ENCODE results near the gene WBP2. TPM values are rescaled to one million over a fixed set of nuclear protein-coding genes. Genes with fewer than 3 reads are reported as not detected.

WBP2 gene
- total RNA-seq, 1 experiment from 2014 or later, result 51.8 TPM

DNA sequence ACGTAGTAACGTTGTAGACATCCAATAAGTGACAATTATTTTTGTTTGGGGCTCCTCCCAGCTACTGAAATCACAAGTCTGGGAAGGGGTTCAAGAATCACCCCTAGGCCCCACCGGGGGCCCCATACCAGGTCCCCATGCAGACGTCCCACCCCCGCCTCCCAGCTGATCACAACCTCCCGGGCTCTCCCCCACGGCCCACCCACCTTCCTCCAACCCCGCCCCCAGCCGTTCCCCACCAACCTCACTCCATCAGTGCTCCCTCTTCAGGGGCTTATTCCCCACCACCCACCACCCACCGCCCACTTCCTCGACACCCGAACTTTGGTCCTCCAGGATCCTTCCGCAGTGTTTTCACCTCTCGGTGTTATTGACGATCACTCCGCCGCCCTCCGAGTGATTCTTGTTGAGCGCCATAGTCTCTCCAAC lies 240 bp downstream of the WBP2 start:
- H2AFZ ChIP-seq (ENCODE audit: low read length), result peak overlapping the region; percentile 51
- peak overlapping the region; percentile 69 for H3K27ac ChIP-seq (ENCODE audit: low read length)
- no peak for DNase-seq
- H3K9me2 ChIP-seq (replicated peaks; ENCODE audit: low read length), result no peaks in the 10 kb centered on the region
- no peaks in the 10 kb centered on the region for H3K9me3 ChIP-seq (ENCODE audit: low read length)
- BruUV-seq (replicated peaks), result no TSS peak
- peaks cover 24% of the 10 kb centered on the region for H3K79me2 ChIP-seq (ENCODE audit: low read length)
- peak overlapping the region; percentile 86 for H3K4me3 ChIP-seq (ENCODE audit: low read length)
- intact Hi-C loops (cut with micrococcal nuclease), result loop anchor here (1.0 to 2.0 kb wide), 4 partner anchors 10 to 70 kb away; partner anchors contain the start of genes TRIM65 and UNK
- peaks cover 28% of the 10 kb centered on the region for H3K4me1 ChIP-seq (ENCODE audit: insufficient read depth, low read length)
- peaks cover 10% of the 10 kb centered on the region; the same call in 1 of the 2 replicates for H3K36me3 ChIP-seq (ENCODE audit: low read depth, low read length)
- peak overlapping the region; percentile 66 for H3K9ac ChIP-seq (ENCODE audit: low read length)
- ChIA-PET CTCF (interaction anchor here (0.6 to 3.2 kb wide), 15 partner anchors 9 to 448 kb away, joined by 3 to 30 read pairs (median 4); partner anchors contain the start of genes TRIM47 and TRIM65), POLR2A (ENCODE audit: unreplicated experiment) (interaction anchor here (0.5 to 2.3 kb wide), 16 partner anchors 10 to 475 kb away, joined by 3 to 29 read pairs (median 6); partner anchors contain the start of genes ACOX1 and FBF1)
- H4K20me1 ChIP-seq (ENCODE audit: low read length), result no peaks in the 10 kb centered on the region
- TF ChIP-seq, protein P1, sequence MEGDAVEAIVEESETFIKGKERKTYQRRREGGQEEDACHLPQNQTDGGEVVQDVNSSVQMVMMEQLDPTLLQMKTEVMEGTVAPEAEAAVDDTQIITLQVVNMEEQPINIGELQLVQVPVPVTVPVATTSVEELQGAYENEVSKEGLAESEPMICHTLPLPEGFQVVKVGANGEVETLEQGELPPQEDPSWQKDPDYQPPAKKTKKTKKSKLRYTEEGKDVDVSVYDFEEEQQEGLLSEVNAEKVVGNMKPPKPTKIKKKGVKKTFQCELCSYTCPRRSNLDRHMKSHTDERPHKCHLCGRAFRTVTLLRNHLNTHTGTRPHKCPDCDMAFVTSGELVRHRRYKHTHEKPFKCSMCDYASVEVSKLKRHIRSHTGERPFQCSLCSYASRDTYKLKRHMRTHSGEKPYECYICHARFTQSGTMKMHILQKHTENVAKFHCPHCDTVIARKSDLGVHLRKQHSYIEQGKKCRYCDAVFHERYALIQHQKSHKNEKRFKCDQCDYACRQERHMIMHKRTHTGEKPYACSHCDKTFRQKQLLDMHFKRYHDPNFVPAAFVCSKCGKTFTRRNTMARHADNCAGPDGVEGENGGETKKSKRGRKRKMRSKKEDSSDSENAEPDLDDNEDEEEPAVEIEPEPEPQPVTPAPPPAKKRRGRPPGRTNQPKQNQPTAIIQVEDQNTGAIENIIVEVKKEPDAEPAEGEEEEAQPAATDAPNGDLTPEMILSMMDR (conservative IDR thresholded peaks at IDR 0.05; ENCODE audit: low read depth, low read length), result no peak
- TF ChIP-seq EZH2phosphoT487 (IDR thresholded peaks at IDR 0.05; ENCODE audit: borderline replicate concordance, low read length) (no peak), EZH2 (IDR thresholded peaks at IDR 0.05; ENCODE audit: low read length, unreplicated experiment) (no peak)
- peak; percentile 1 for ATAC-seq
- H3K4me2 ChIP-seq (ENCODE audit: low read length), result peak overlapping the region; percentile 95
- no peaks in the 10 kb centered on the region for H3F3A ChIP-seq (ENCODE audit: low read length, unreplicated experiment)
- H3K27me3 ChIP-seq (ENCODE audit: low read length), result no peaks in the 10 kb centered on the region

DNA sequence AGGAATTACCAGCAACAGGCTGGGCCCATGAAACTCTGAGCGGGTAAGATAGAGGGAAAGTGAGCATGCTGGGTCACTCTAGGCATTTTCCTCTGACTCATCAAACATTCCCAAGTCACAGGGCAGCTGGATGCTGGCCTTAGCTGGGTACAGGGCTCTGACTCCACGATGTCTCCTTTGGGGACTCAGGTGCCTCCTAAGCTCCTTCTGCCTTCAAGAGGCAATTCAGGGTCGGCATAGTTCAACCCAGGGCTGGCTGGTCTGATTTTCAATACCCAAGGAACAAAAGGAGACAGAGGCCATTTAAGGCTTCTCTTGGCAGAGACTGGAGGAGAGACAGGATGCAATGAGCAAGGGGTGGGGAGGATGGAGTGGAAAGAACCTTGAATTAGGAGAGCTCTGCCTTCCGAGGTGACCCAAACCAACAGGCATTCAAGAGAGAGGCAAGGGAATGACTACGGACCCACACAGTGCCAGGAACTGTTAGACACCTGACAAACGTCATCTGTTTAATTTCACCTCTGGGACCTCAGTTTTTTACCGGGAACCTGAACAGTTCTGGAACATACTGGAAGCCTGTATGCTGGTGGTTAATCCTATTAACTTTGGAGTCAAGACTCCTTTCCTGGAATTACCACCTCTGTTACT lies 910 bp downstream of the WBP2 start:
- Histone ChIP-seq H3K27ac (ENCODE audit: low read length) (peak overlapping the region; percentile 69), H3K79me2 (ENCODE audit: low read length) (peaks cover 24% of the 10 kb centered on the region), H3K9ac (ENCODE audit: low read length) (peak overlapping the region; percentile 66), H2AFZ (ENCODE audit: low read length) (peak overlapping the region; percentile 51; the same call in 1 of the 2 replicates), H4K20me1 (ENCODE audit: low read length) (no peaks in the 10 kb centered on the region), H3K4me1 (ENCODE audit: insufficient read depth, low read length) (peaks cover 28% of the 10 kb centered on the region), H3K27me3 (ENCODE audit: low read length) (no peaks in the 10 kb centered on the region), H3K9me2 (replicated peaks; ENCODE audit: low read length) (no peaks in the 10 kb centered on the region), H3K4me3 (ENCODE audit: low read length) (peak overlapping the region; percentile 86), H3K4me2 (ENCODE audit: low read length) (peak overlapping the region; percentile 95), H3K36me3 (ENCODE audit: low read depth, low read length) (peaks cover 10% of the 10 kb centered on the region; the same call in 1 of the 2 replicates), H3K9me3 (ENCODE audit: low read length) (no peaks in the 10 kb centered on the region), H3F3A (ENCODE audit: low read length, unreplicated experiment) (no peaks in the 10 kb centered on the region)
- TSS peak; percentile 77 for BruUV-seq (replicated peaks)
- ATAC-seq (peak; percentile 23), DNase-seq (peak; percentile 84)
- intact Hi-C loops (cut with micrococcal nuclease), result loop anchor here (2.0 kb wide), 2 partner anchors 43 to 69 kb away; partner anchors contain the start of genes TRIM65 and UNK
- TF ChIP-seq, protein P1 (conservative IDR thresholded peaks at IDR 0.05; ENCODE audit: low read depth, low read length), result no peak
- TF ChIP-seq EZH2phosphoT487 (IDR thresholded peaks at IDR 0.05; ENCODE audit: borderline replicate concordance, low read length) (no peak), EZH2 (IDR thresholded peaks at IDR 0.05; ENCODE audit: low read length, unreplicated experiment) (no peak)
- ChIA-PET POLR2A (ENCODE audit: unreplicated experiment) (interaction anchor here (0.8 to 2.3 kb wide), 3 partner anchors 9 to 74 kb away, joined by 3 to 18 read pairs (median 16); a partner anchor contains a TSS), CTCF (interaction anchor here (0.5 to 3.2 kb wide), 6 partner anchors 9 to 335 kb away, joined by 3 to 30 read pairs (median 3); partner anchors contain the start of gene TRIM47)
